K562 (cell line): ENCODE results near the gene NPAS2. TPM values are rescaled to one million over a fixed set of nuclear protein-coding genes. Genes with fewer than 3 reads are reported as not detected.

ENCODE experiments used
- ATAC-seq: fragments of 200-7000 bp; cut with Tn5 transposase; 3 replicates; pipeline ENCODE4 v1.9.1; 2020; ENCODE audit warnings: moderate library complexity
- BruUV-seq: library from RNA; stranded (reverse); fragments of 400-500 nt; replicated peaks from 2 replicates; lab custom pipeline; 2021; lab: Mats Ljungman, UMichigan
- CTCF ChIA-PET: fragments of 300-600 bp; formaldehyde crosslinking; extraction: SDS; loops from one replicate; lab custom pipeline; 2021; ENCODE audit warnings: low intra/inter-chr PET ratio; lab: Yijun Ruan, JAX
- POLR2A ChIA-PET: fragments of 300-600, 350-650 bp; sonication (Branson Sonifier 250); formaldehyde crosslinking; extraction: SDS; loops from one replicate; lab custom pipeline; 2021; ENCODE audit warnings: antibody characterized with exemption, inconsistent platforms; lab: Yijun Ruan, JAX
- DNase-seq, 4 experiments: peaks; one replicate each; pipeline versions ENCODE4 v3.0.0 to v3.0.0-alpha.2; 2011 to 2018; ENCODE audit warnings: low spot score in 3 of 4, mixed read lengths in 3 of 4; ENCODE audit errors: extremely low read depth in 1 of 4
- FAIRE-seq: peaks from 2 replicates; lab custom pipeline; 2011; peaks lifted over from hg19 to GRCh38; lab: Jason Lieb, UNC
- H2AFZ ChIP-seq: 2 replicates; pipeline ENCODE4 v1.6.0; 2011; ENCODE audit warnings: low read depth, low read length, control low read depth, inconsistent platforms
- H3K27ac ChIP-seq: fragments of 200-600 bp; 3 replicates; pipeline ENCODE4 v1.8.0; 2011; ENCODE audit warnings: low read depth, mild to moderate bottlenecking, control low read depth, inconsistent platforms, low read length, moderate library complexity, mixed read lengths; ENCODE audit errors: extremely low read depth
- H3K27me3 ChIP-seq, 2 experiments: fragments of 300-600 bp in 1 of 2; 2 replicates in 1 of 2; 3 replicates in 1 of 2; pipeline versions ENCODE4 v1.6.0 to v1.8.0; 2011; ENCODE audit warnings: inconsistent platforms in 2 of 2, low read length in 2 of 2, mild to moderate bottlenecking in 1 of 2, mixed read lengths in 1 of 2, moderate library complexity in 1 of 2; ENCODE audit not compliant: control insufficient read depth in 2 of 2, insufficient read depth in 2 of 2
- H3K36me3 ChIP-seq: fragments of 300-600 bp; 3 replicates; pipeline ENCODE4 v1.8.0; 2011; ENCODE audit warnings: mild to moderate bottlenecking, low read length, inconsistent platforms; ENCODE audit not compliant: control insufficient read depth, insufficient read depth
- H3K4me1 ChIP-seq, 2 experiments: fragments of 200-600 bp in 1 of 2; replicated peaks in 1 of 2; 2 replicates in 1 of 2; 3 replicates in 1 of 2; pipeline versions ENCODE4 v1.5.1 to v1.8.0; 2011; ENCODE audit warnings: inconsistent platforms in 2 of 2, low read length in 2 of 2, mild to moderate bottlenecking in 1 of 2, mixed read lengths in 1 of 2, moderate library complexity in 1 of 2; ENCODE audit not compliant: control insufficient read depth in 2 of 2, insufficient read depth in 2 of 2
- H3K4me2 ChIP-seq: 2 replicates; pipeline ENCODE4 v1.6.1; 2011; ENCODE audit warnings: low read length, control low read depth, inconsistent platforms, mixed read lengths; ENCODE audit not compliant: insufficient read depth
- H3K4me3 ChIP-seq: fragments of 200-600 bp; sonication (generic), shearing (Covaris generic); 2 replicates; pipeline ENCODE4 v1.5.1; 2016; ENCODE audit warnings: control low read depth, inconsistent platforms
- H3K79me2 ChIP-seq: fragments of 200-600 bp; 3 replicates; pipeline ENCODE4 v1.8.0; 2011; ENCODE audit warnings: low read length, inconsistent platforms; ENCODE audit not compliant: control insufficient read depth, insufficient read depth
- H3K9ac ChIP-seq, 2 experiments: 2 replicates each; pipeline versions ENCODE4 v1.6.0 to v1.6.1; 2011; ENCODE audit warnings: low read depth in 2 of 2, low read length in 2 of 2, control low read depth in 1 of 2, inconsistent platforms in 1 of 2, mild to moderate bottlenecking in 1 of 2, mixed read lengths in 1 of 2; ENCODE audit not compliant: insufficient read depth in 1 of 2
- H3K9me1 ChIP-seq: one replicate; pipeline ENCODE4 v1.6.0; 2011; ENCODE audit warnings: inconsistent platforms, mild to moderate bottlenecking, low read length, moderate library complexity; ENCODE audit not compliant: control insufficient read depth, insufficient read depth
- H3K9me3 ChIP-seq: replicated peaks from 2 replicates; pipeline ENCODE4 v1.5.1; 2011; ENCODE audit warnings: low read depth, low read length, inconsistent platforms; ENCODE audit not compliant: control insufficient read depth, insufficient read depth
- H4K20me1 ChIP-seq: replicated peaks from 2 replicates; pipeline ENCODE4 v1.6.1; 2011; ENCODE audit warnings: low read length, inconsistent platforms, mixed read lengths; ENCODE audit not compliant: control insufficient read depth, insufficient read depth
- ATF6 ChIP-seq: sonication (generic); formaldehyde crosslinking; IDR thresholded peaks from 2 replicates; pipeline ENCODE4 v1.4.0; 2020; ENCODE audit warnings: mild to moderate bottlenecking, missing genetic modification reagents
- HLTF ChIP-seq: fragments of 450-650 bp; IDR thresholded peaks from 2 replicates; pipeline ENCODE4 v1.6.1; 2016
- KAT7 ChIP-seq: sonication (generic); formaldehyde crosslinking; IDR thresholded peaks from 2 replicates; pipeline ENCODE4 v1.8.0; 2022; ENCODE audit warnings: missing genetic modification reagents, mild to moderate bottlenecking, borderline replicate concordance
- RBFOX2 ChIP-seq: fragments of 200-400 bp; formaldehyde crosslinking; IDR thresholded peaks from 2 replicates; pipeline ENCODE4 v1.6.1; 2017; ENCODE audit warnings: low read depth, mild to moderate bottlenecking, low read length, moderate library complexity
- SRSF9 ChIP-seq: fragments of 200-400 bp; formaldehyde crosslinking; IDR thresholded peaks from 2 replicates; pipeline ENCODE4 v1.6.1; 2017; ENCODE audit warnings: low read depth, low read length, borderline replicate concordance
- TAL1 ChIP-seq: fragments of 450-650 bp; IDR thresholded peaks from 2 replicates; pipeline ENCODE4 v1.6.1; 2016; ENCODE audit warnings: mild to moderate bottlenecking
- TFAP4 ChIP-seq: sonication (generic); formaldehyde crosslinking; IDR thresholded peaks from 2 replicates; pipeline ENCODE4 v1.8.0; 2022; ENCODE audit warnings: missing genetic modification reagents, mild to moderate bottlenecking, moderate library complexity, borderline replicate concordance
- ZNF143 ChIP-seq: sonication (generic); formaldehyde crosslinking; IDR thresholded peaks from 2 replicates; pipeline ENCODE4 v1.9.0; 2022; ENCODE audit warnings: mild to moderate bottlenecking, missing genetic modification reagents
- ZNF232 ChIP-seq: sonication (generic); formaldehyde crosslinking; IDR thresholded peaks from 2 replicates; pipeline ENCODE4 v1.8.0; 2022; ENCODE audit warnings: mild to moderate bottlenecking, missing genetic modification reagents
- ZNF324 ChIP-seq: fragments of 250-450 bp; sonication (Bioruptor Pico); IDR thresholded peaks from 2 replicates; pipeline ENCODE4 v1.4.0; 2020; ENCODE audit warnings: mild to moderate bottlenecking
- ZNF511 ChIP-seq: sonication (generic); formaldehyde crosslinking; IDR thresholded peaks from 2 replicates; pipeline ENCODE4 v1.8.0; 2022; ENCODE audit warnings: mild to moderate bottlenecking, missing genetic modification reagents
- ZNF512 ChIP-seq: IDR thresholded peaks from 2 replicates; pipeline ENCODE4 v1.6.1; 2016; ENCODE audit warnings: missing genetic modification characterization, missing compliant biosample characterization
- WGBS: fragments of 100-300 bp; shearing (Covaris generic); methylation state at CpG from one replicate; pipeline ENCODE4 v1.1.6; 2016; ENCODE audit warnings: low coverage, mixed read lengths; ENCODE audit not compliant: insufficient coverage; ENCODE audit errors: missing lambda C conversion rate; 5-methylcytosine and 5-hydroxymethylcytosine counted together
- in situ Hi-C: fragments of 300-500 bp; cut with MboI; formaldehyde crosslinking; loops from 4 replicates; pipeline ENCODE4 v1.15.0; 2018; ENCODE audit warnings: inconsistent platforms, mixed read lengths
- intact Hi-C: fragments of 100-400 bp; cut with micrococcal nuclease; formaldehyde crosslinking; loops from 2 replicates; pipeline ENCODE4 v1.14.2; 2022
- polyA plus RNA-seq, 8 experiments: library from polyadenylated mRNA; depleted of rRNA in 4 of 8; stranded (reverse) in 5 of 8; unstranded in 3 of 8; fragments of >200 nt; fragmentation: Nextera tagmentation in 2 of 8; fragmentation: Illumina TruSeq in 1 of 8; extraction: Ambion mirVana in 2 of 8; extraction: Trizol in 1 of 8; gene quantifications; 2 replicates each; pipeline versions ENCODE4 v1.2.1 to v1.2.3, GENCODE V29; 2011 to 2014; ENCODE audit warnings: inconsistent platforms in 1 of 8, missing spikeins in 1 of 8
- total RNA-seq, 7 experiments: library from RNA; depleted of rRNA in 6 of 7; stranded (reverse); fragments of >200 nt in 6 of 7; fragmentation: Illumina TruSeq in 2 of 7; extraction: Trizol in 2 of 7; gene quantifications; 2 replicates each; pipeline versions ENCODE4 v1.2.1 to v1.2.3, GENCODE V29; 2011 to 2021; ENCODE audit warnings: low replicate concordance in 1 of 7
- TF ChIP-seq, protein P1 (sequence below): fragments of 250-450 bp; sonication (Bioruptor Pico); IDR thresholded peaks from 2 replicates; pipeline ENCODE4 v1.5.0; 2021

Gene NPAS2
- total and polyA plus RNA-seq, 9 of the 15 experiments (the other 6 are each of a cell fraction or from before 2014, with no cell fraction given): 0.06 to 0.29 (median 0.07) TPM; not detected in 5

- H3K36me3 ChIP-seq: no peaks in the 10 kb centered on the region
- no peak overlapping the region for H3K4me2 ChIP-seq
- H2AFZ ChIP-seq: no peak overlapping the region
- in situ Hi-C loops: loop anchor here (5.0 to 10.0 kb wide), 2 partner anchors 257 to 375 kb away; no protein-coding TSS in a partner anchor
- peaks cover 0 to 7% of the 10 kb centered on the region in 2 experiments; a peak in 2 of 5 replicates for H3K4me1 ChIP-seq
- H3K4me3 ChIP-seq: no peak overlapping the region
- CTCF ChIA-PET: no interaction called here
- TF ChIP-seq ZNF511 (CRISPR knock-in tag) (no peak), RBFOX2 (no peak), HLTF (no peak), KAT7 (no peak), ZNF324 (CRISPR knock-in tag) (no peak), TAL1 (no peak), ZNF232 (CRISPR knock-in tag) (no peak), SRSF9 (no peak), ATF6 (CRISPR knock-in tag) (no peak), ZNF512 (tag) (no peak), ZNF143 (CRISPR knock-in tag) (no peak), TFAP4 (CRISPR knock-in tag) (no peak)
- TF ChIP-seq, protein P1, sequence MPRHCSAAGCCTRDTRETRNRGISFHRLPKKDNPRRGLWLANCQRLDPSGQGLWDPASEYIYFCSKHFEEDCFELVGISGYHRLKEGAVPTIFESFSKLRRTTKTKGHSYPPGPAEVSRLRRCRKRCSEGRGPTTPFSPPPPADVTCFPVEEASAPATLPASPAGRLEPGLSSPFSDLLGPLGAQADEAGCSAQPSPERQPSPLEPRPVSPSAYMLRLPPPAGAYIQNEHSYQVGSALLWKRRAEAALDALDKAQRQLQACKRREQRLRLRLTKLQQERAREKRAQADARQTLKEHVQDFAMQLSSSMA (CRISPR knock-in tag): no peak
- DNase-seq (no peak), ATAC-seq (no peak), FAIRE-seq (no peak)
- WGBS: 11% methylated on average over 3 of the region's 3 CpGs
- no peaks in the 10 kb centered on the region for H3K9me3 ChIP-seq
- H3K79me2 ChIP-seq: no peaks in the 10 kb centered on the region
- peaks cover 5% of the 10 kb centered on the region; the same call in 1 of the 2 replicates for H4K20me1 ChIP-seq
- H3K27me3 ChIP-seq: peaks cover 25 to 51% of the 10 kb centered on the region in 2 experiments; a peak in 4 of 5 replicates
- H3K9ac ChIP-seq: no peak overlapping the region
- BruUV-seq: no TSS peak
- H3K9me1 ChIP-seq: no peaks in the 10 kb centered on the region
- intact Hi-C loops: loop anchor here (10.0 kb wide), 2 partner anchors 165 to 565 kb away; partner anchors contain the start of gene NPAS2
- H3K27ac ChIP-seq: no peak overlapping the region
- POLR2A ChIA-PET: interaction anchor here (2.0 kb wide), 1 partner anchor 12 kb away, joined by 13 read pairs; the partner anchor contains the start of gene RPL31
Measured at GRCh38 chr2:100989666-100990065, 169.7 kb downstream of the NPAS2 start.
